Measurements from ENCODE around the gene RABGAP1.

Gene RABGAP1

GRCh38 chr9:123011380-123011779, 70.6 kb downstream of the RABGAP1 start:
- no peak for DNase-seq

DNA sequence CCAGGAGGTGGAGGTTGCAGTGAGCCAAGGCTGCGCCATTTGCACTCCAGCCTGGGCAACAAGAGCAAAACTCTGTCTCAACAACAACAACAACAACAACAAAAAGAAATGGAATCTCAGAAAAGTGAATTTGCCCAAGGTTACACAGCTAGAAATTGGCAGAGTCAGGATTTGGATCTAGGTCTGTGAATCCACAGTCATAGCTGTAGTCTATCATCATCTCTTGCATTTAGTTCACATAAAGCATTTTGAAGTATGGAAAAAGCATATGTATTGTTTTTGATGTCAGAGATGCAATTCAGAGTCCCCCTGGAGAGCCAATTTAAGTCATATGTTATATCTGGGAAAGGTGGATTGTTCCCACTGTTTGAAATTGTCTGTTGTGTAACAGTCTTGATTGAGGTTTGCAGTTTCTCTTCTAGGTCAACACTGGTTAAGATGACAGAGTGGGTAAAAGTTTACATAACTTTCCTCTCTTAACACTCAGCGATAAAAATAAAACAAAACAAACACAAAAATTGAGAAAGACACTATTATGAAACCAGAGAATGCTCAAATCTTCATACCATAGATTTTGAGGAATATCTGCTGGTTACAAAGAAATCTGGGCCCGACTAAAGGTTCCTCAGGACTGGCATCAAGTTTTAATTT, 71.2 kb downstream of the RABGAP1 start:
- DNase-seq, result no peak

- no peak for DNase-seq
Measured at GRCh38 chr9:123016631-123017030, 75.8 kb downstream of the RABGAP1 start.

GRCh38 chr9:123020796-123021195, 80.0 kb downstream of the RABGAP1 start:
- DNase-seq, result no peak

DNA sequence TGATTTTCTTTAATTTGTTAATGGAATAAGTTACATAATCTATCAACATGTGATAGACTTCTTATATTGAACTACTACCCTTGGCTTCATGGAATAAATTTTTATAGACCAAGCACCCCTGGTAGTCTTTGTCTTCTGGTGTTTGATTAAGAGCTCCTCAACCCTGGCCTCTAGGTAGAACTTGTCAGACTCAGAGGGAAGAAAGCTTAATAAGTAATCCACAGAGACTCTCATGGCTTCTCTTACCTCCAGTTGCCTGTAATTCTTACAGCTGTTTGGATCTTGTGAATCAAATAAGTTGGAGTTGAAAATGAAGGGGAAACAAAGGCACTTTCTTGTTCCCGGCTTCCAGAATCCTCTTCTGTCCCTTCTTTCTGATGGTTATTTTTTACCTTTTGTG, 85.6 kb downstream of the RABGAP1 start:
- DNase-seq, result no peak

GRCh38 chr9:123027517-123027916, 86.7 kb downstream of the RABGAP1 start:
- DNase-seq, result no peak

- DNase-seq, result no peak
Measured at GRCh38 chr9:123028136-123028535, 87.3 kb downstream of the RABGAP1 start.

GRCh38 chr9:123028973-123029372, 88.2 kb downstream of the RABGAP1 start:
- no peak for DNase-seq

DNA sequence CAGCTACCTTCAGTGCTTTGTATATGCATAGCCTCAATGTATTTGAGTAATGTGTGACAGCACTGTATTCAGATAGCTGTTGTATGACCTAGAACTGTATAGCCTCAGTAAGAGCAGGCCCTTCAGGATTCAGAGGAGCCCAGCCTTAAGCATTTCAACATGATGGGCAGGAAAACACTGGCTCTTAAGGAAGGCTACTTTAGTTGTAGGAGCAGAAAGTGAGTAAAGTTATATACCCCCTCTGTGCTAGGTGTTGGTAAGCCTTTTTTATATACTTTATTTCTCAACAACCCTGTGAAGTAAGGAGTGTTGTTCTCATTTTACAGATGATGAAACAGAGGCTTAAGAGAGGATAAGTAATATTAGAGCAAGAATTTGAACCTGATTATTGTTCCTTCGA, 91.1 kb downstream of the RABGAP1 start:
- DNase-seq, result no peak

GRCh38 chr9:123033352-123033751, 92.5 kb downstream of the RABGAP1 start, which contains the start of gene GPR21:
Gene GPR21 (plus strand): TSS chr9:123033667. CDS start chr9:123034567, 900 bp downstream.
- no peak for DNase-seq

DNA sequence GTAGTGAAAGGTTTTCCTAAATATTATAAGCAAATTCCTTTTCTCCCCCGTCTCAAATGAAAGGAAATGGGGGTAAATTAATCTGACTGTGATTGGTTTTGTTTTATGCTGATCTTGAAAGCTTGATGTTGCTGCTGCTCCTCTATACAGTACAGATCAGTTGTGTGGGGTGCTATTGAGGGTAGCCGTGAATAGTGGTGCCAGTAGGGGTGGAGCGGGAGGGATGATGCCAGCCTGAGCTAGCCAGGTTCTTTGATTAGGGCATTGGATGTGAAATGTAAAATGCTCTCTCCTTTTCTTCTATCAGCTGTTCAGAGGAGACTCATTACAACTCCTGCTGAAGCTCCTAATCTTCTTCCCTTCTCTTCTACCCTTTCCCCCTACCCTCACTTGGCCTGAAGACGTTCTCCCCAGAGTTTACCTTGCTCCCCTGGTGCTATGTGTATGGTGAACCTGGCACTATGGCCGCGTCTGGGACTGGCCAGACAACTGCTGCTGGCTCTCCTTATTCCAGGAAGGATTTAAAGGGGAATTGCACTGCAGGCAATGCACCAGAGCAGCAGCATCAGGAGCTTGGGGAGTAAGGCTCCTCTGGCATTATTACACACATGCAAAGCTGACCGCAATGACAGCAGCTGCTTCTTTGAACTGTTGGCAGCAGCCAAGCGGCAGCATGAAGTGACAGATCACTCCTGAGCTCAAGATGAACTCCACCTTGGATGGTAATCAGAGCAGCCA, 93.2 kb downstream of the RABGAP1 start:
- no peak for DNase-seq

GRCh38 chr9:123034881-123035510, 94.2 kb downstream of the RABGAP1 start:
- DNase-seq, result no peak

DNA sequence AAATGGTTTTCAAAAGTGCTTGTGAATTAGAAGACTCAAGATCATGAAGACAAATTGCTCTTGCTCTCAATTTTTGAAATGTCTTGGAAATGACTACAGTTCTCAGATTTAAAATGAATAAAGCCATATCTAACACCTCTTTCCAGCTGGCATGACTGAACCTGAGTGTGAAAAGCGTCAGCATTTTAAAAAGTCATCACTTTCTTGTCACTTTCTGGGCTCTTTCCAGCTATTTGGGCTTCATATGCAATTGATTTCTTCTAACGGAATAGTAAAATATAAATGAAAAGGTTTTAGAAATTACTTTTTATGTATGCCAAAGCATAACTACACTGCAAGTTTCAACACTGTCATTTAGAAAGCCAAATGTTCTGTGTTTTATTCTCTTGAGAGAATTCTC, 95.0 kb downstream of the RABGAP1 start:
- DNase-seq, result no peak

DNA sequence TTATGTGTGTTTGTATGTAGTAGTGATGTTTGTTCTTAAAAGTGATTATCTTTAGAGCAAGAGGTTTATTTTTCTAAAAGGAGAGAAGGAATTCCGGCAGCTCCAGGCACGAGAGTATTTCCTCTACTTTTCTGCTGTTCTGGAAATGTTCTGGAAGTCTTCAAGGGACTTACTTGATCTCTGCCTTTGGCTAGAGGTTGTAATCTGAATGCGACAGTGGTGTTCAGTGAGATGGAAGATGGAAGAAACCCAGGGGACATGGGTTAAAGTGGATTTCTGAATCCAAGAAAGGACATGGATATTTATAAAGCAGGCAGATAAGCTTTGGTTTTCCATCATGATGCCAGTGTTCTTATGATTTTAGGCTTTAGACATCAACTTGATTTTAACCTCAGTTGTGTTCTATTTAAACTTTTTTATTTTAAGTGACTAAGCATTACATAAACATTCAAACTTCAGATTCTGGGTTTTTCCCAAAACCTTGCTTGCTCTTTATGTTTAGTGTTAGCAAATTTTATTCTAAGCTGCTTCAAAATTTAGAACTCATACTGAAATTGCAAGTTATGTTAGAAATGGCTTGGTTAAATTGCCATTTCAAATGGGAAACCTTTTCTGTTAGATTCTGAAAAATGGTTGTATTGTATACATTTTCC, 96.2 kb downstream of the RABGAP1 start:
- DNase-seq, result no peak

DNA sequence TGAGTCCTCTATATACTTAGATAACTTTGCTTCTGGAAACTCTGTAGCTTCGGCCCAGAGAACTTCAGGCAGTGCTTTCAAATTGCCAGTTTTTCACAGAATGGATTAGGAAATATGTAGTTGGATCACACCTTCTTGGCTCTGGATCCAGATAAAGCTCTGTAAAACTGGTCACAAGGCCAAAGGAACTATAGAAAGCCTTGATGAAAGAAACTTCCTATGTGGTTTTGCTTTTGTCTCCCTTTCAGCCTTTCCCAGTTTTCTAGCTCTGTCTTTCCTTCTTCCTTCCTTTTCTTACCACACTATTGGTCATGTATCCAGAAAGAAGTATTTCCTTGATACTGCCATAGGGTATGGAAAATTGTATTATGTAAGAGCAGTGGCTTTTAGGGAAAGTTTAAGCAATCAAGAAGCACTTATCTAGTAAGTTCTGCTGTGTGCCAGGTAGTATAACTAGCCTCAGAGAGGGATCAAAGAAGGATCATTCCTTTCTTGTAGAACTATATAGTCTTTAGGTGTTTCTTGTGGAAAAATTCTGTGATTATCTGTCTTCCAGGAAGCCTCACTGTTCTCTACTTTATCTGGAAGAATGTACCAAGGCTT, 98.9 kb downstream of the RABGAP1 start:
- DNase-seq, result no peak

GRCh38 chr9:123040801-123041200, 100.0 kb downstream of the RABGAP1 start:
- DNase-seq, result no peak

GRCh38 chr9:123041489-123041888, 100.7 kb downstream of the RABGAP1 start:
- DNase-seq, result no peak

DNA sequence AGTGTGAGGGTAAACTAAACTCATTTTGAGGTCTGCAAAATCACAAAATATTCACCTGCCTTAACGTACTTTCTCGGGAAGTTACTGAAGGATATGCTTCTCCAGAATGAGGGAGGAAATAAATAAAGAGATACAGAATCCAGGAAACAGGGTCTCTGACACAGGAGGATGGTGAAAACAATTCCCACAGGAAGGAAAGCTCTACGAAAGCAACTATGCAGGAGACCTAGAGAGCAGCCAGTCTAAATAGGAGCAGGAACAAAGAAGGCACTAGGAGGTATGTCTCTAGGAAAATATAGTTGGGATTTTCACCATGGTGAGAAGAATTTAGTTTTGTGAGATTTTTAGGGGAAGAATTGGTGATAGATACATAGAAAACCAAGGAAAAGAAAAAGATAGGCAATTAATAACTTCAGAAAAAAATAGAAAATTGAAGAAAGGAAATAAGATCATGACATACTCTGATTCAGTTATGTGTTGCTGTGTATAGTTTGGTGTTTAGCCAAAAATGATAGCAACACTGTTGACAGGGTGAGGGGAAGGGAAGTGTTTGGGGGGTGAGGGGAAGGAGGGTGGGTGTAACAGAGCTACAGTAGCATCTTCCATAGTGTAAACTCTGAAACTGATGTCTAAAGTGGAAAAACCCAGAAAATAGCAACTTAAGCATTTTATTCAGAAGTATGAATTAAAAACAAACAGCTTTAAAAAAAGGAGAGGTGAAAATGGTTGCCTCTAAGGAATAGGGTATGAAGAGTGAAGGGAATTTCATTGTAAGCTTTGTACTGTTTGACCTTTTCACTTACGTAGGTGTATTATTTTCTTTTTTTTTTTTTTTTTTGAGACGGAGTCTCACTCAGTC, 102.5 kb downstream of the RABGAP1 start:
- no peak for DNase-seq

- DNase-seq, result no peak
Measured at GRCh38 chr9:123044586-123044985, 103.8 kb downstream of the RABGAP1 start.

DNA sequence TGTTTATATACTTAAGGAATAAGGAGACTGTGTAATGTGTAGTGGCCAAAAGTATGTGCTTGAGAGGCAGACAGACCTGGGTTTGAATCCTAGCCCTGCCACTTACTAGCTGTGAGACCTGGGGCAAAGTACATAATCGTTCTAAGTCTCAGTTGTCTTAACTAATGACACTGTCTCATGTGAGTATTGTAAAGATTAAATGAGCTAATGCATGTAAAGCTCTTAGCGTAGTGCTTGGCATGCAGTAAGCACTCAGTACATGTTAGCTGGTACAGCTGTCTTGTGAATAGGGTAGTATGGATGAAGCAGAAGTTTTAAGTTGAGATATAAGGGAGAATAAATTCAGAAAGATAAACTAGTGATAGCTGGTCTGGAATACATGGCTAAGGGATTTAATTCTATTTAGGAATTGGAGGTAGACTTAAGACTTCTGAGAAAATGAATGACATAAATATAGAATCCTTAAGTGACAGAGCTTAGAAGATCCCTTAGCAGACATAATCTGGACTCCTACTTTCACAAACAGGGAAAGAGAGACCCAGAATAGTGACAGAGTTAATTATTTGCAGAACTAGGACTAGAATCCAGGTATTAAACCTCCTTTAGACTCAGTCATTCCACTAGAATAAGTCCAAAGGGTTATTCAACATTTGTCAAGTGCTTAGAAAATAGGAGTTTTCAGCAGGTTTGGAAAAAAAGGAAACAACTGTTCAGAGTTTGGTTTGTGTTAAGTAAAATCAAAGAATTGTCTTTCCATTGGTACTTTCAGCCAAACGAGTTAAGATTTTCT, 105.8 kb downstream of the RABGAP1 start:
- DNase-seq, result no peak

DNA sequence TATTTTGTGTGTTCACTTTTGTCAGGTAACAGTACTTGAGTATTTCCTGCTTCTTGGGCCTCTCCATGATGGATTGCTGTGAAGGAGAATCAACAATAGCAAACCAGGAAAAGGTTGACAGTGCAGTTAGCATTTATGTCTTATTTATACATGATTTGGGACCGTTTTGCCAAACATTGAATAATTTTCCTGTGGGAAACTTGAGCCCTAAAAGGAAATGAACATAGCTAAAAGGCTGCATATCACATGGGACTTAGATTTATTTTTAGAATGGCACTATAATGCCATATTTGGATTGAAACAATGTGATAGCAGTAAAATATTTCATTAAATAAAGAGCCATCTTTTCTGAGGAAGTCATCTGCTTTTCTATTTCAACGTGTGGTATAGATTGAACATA, 107.9 kb downstream of the RABGAP1 start:
- DNase-seq, result no peak
